GM12892 (cell line): ENCODE measurements around the gene CAMKV.
"Not testable (repeated sequence)": the region's sequence is repeated elsewhere in the genome, so short reads cannot be mapped to it uniquely, and the experiment has no call there.

Source experiments
- DNase-seq: peaks from one replicate; pipeline ENCODE4 v3.0.0; 2011; ENCODE audit not compliant: insufficient read length
- FAIRE-seq: peaks from 2 replicates; lab custom pipeline; 2011; peaks lifted over from hg19 to GRCh38; lab: Jason Lieb, UNC
- POLR2A ChIP-seq: IDR thresholded peaks from 2 replicates; pipeline ENCODE4 v1.6.1; 2011; ENCODE audit warnings: low read depth, low read length, control low read depth
- POLR2AphosphoS5 ChIP-seq: IDR thresholded peaks from 2 replicates; pipeline ENCODE4 v1.6.1; 2011; ENCODE audit warnings: low read depth, low read length, control low read depth
- TAF1 ChIP-seq: IDR thresholded peaks from 2 replicates; pipeline ENCODE4 v1.6.1; 2011; ENCODE audit warnings: low read depth, mild to moderate bottlenecking, control low read depth, low read length, borderline replicate concordance

The CAMKV gene

DNA sequence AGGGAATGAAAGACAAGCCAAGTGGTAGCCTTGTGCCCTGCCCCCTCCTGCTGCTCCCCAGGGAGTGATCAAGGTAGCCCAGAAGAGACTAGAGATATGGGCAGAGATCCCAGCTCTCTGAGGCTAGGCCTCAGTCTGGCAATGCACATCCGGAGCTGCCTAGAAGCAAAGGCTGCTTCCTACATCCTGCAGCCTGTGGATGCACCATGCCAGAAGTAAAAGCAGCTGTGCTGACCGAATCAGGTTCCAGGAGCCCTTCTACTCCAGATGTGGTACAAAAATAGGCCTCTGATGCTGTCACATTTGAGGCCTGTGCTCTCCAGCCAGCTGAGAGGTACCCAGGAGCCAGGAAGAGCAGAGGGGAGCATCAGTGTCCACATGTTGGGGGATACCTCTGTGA, 29.3 kb downstream of the CAMKV start:
- TF ChIP-seq TAF1 (no peak), POLR2A (no peak), POLR2AphosphoS5 (no peak)
- no peak for DNase-seq
- no peak for FAIRE-seq

DNA sequence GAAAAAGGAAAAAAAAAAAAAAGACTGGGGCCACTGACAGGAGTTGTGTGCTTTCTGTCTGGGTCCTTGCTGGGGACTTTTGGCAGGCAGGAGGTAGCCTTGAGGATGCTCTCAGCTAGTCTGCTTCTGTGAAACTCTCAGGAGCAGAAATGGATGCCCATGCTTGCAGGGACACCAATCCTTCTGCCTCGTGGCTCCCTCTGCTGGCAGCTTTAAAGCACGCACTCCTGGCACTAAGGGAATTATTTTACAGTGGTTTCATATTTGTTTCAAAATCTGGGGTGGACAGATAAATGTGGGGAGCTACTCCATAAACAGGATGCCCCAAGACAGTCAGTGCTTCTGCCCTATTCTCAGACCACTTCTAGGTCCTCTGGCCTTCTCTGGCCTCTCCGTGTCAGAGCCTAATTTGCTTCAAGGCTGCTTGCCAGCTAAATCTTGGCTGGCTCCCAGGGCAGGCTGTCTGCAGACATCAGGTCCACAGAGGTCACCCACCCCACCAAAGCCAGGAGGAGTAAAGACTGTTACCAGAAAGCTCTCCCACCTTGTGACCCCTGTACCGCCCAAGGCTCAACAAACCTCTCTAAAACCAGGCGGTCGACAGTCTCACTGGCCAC, 30.4 kb downstream of the CAMKV start:
- TF ChIP-seq POLR2AphosphoS5 (no peak), POLR2A (no peak), TAF1 (no peak)
- FAIRE-seq, result peak; percentile 94
- DNase-seq, result peak; percentile 58

DNA sequence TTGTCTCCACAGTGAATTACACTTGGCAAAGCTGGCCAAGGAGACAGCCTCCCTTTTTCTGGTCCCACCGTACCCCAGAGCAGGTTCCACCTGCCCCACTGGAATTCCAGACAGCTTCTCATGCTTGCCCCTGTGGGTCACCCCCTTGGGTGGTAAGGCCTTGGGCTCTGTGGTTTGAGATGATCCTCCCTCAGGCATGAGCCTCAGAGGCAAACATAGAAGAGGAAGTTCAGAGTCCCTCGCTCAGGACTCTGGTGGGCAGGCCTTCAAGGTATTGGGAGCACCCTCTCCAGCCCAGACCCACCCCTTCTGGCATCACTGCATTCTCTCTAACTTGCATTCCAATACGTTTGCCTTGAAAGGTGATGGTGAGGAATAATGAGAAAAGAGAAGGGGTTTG, 38.4 kb downstream of the CAMKV start:
- no peak for FAIRE-seq
- no peak for DNase-seq
- TF ChIP-seq POLR2A (no peak), TAF1 (no peak), POLR2AphosphoS5 (no peak)

DNA sequence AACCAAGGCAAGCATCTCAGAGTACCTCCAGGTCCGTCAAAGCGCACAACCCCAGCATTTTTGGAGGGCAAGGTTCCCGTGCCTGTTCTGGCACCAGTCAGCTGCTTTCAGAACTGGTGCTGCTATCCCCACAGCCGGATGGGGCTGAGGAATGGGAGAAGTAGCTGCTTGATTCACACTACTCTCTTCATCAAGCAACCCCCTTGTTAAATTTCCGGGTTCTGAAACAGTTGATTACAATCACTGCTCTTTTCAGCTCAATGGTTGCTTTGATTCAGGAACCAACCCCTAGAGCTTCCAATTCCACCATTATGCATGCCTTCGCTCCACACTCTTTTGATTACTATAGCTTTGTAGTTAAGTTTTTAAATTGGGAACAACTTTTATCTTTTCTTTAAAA, 43.7 kb downstream of the CAMKV start:
- FAIRE-seq, result no peak
- TF ChIP-seq POLR2A (no peak), POLR2AphosphoS5 (no peak), TAF1 (no peak)
- DNase-seq, result no peak

DNA sequence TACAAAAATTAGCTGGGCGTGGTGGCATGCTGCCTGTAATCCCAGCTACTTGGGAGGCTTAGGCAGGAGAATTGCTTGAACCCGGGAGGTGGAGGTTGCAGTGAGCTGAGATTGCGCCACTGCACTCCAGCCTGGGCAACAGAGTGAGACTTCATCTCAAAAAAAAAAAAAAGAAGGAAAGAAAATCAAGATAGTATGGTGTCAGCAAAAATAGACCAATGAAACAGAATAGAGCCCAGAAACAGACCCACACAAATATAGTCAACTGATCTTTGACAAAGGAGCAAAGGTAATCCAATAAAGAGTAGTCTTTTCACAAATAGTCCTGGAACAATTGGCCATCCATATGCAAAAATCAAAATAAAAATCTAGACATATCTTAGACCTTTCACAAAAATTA, 46.6 kb downstream of the CAMKV start:
- not testable (repeated sequence) for FAIRE-seq, DNase-seq

DNA sequence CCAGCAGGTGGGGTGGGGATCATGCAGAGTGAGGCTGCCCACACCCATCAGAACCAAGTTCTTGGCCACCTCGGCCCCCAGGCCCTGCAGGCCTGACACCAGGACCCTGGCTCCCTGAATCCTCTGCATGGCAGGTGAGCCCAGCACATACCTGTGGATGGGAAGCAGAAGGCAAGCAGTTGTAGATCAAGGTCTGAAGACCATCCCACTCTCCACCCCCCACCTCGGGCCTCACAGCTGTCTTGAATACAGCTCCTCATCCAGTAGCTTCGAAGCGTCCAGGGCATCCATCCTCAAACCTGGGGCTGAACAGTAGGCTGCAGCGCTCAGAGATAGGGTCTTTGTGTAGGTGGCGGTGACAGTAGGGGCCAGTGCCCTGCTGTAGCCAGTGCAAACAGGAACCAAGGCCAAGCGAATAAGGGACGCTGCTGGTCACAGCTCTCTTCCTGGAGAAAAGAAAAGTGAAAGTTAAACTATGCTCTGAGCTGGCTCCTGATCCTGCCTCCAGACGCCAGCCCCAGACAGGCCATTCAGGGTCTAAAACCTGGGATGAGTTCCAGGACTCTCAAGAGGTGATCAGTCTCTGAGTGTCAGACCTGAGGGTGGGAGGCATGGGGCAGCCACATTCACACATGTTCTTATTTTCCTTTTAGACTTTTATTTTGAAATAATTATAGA, 56.1 kb downstream of the CAMKV start, which contains the start of gene UBA7:
Gene UBA7, minus strand, starts transcription at position 457 of the 678 bp plus-strand sequence. Its CDS starts 166 bp downstream, at position 291.
- TF ChIP-seq POLR2A, result peak; percentile 66; the same call in 1 of the 2 replicates
- 0 out of 2 replicates have a peak, but pooled peaks have one; percentile 20 for TF ChIP-seq POLR2AphosphoS5
- no peak for TF ChIP-seq TAF1
- peak; percentile 83 for DNase-seq
- FAIRE-seq, result peak; percentile 94

DNA sequence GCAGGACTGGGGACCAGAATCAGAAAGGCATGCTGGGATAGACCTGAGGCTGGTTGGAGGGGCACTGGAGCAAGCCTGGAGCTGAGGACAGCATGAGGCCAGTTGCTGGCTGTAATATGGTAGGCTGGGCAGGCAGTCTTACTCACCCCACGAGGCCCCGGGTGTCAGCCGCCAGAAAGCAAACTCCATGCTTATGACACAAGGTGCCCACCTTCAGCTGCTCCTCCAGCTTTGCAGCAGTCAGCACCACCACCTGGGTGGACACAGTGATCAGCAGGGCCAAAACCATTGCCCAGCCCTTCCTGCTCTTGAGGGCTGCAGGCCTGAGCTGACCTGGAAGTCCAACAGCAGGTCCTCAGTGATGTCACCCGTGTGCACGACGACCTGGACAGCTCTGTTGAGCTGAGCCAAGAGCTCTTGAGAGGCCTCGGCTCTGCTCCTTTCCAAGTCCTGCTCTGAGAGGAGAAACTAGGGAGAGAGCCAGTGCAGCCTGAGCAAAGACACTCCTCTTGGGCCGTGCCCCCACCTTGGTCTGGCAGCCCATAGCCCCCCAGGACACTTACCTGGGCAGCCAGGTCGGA, 56.7 kb downstream of the CAMKV start:
- TF ChIP-seq POLR2A, result no peak
- no peak for TF ChIP-seq TAF1
- TF ChIP-seq POLR2AphosphoS5, result no peak
- DNase-seq (no peak), FAIRE-seq (no peak)
